Duodenal mucosa (tissue), 2 donors: ENCODE results near the gene CCR8.
"Not testable (repeated sequence)": the region's sequence is repeated elsewhere in the genome, so short reads cannot be mapped to it uniquely, and the experiment has no call there.

Experiments
- H3K27ac ChIP-seq: one replicate; pipeline ENCODE4 v1.7.0; 2013; ENCODE audit warnings: low read depth, low read length
- H3K27me3 ChIP-seq, 2 donors: one replicate each; pipeline ENCODE4 v1.7.0; 2013; ENCODE audit warnings: low read length in 2 of 2, control low read depth in 1 of 2; ENCODE audit not compliant: insufficient read depth in 2 of 2, control insufficient read depth in 1 of 2
- H3K36me3 ChIP-seq, 2 donors: one replicate each; pipeline ENCODE4 v1.7.0; 2013; ENCODE audit warnings: low read length in 2 of 2, control low read depth in 1 of 2; ENCODE audit not compliant: insufficient read depth in 2 of 2, control insufficient read depth in 1 of 2
- H3K4me1 ChIP-seq, 2 donors: one replicate each; pipeline ENCODE4 v1.7.0; 2013; ENCODE audit warnings: low read length in 2 of 2, control low read depth in 1 of 2; ENCODE audit not compliant: insufficient read depth in 2 of 2, control insufficient read depth in 1 of 2
- H3K4me3 ChIP-seq, 2 donors: one replicate each; pipeline ENCODE4 v1.7.0; 2013; ENCODE audit warnings: low read length in 2 of 2, low read depth in 1 of 2
- H3K9ac ChIP-seq, 2 donors: one replicate each; pipeline ENCODE4 v1.7.0; 2013; ENCODE audit warnings: low read length in 2 of 2, low read depth in 1 of 2
- H3K9me3 ChIP-seq, 2 donors: one replicate each; pipeline ENCODE4 v1.7.0; 2013; ENCODE audit warnings: low read length in 2 of 2, control low read depth in 1 of 2; ENCODE audit not compliant: control insufficient read depth in 1 of 2

The CCR8 gene

DNA sequence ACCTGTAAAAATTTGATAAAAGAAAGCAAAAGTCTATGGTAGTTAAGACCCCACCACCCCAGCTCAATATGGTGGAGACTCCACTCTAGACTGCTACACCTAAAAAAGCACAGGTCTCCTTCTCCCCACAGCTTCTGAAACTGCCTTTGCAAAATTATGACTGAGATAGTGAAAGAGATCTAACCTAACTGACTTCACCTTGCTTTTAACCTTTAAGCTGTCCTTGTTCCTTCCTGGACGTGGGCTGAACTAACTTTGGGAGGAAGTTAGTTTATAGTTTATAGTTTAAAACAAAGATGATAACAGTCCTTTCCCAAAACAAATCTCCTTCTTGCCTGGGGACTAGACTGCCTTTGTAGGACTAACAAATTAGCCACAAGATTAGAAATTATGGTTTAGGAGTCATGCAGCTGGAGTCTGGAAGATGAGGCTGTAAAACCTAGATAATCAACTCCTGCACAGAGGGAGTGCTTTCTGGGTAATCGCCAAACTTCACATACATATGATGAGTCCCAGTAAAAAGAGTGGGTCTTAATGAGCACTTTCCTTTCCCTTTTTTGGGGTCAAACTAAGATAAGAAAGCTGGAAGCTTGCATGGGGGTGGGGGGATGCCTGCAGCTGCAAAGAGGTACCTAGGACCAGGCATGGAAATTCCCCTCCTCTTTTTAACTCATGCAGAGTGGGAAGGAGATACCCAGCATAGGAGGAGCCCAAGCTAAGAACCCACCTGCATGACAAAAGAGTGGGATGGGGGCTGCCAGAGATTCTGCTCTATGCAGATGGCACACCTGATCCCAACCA, 17.5 kb downstream of the CCR8 start:
- peaks cover 10 to 15% of the 10 kb centered on the region in 2 donors for H3K4me1 ChIP-seq
- no peaks in the 10 kb centered on the region for H3K9me3 ChIP-seq
- H3K36me3 ChIP-seq: no peaks in the 10 kb centered on the region
- H3K27ac ChIP-seq: no peak overlapping the region
- no peak overlapping the region for H3K9ac ChIP-seq
- no peak overlapping the region for H3K4me3 ChIP-seq
- H3K27me3 ChIP-seq: no peaks in the 10 kb centered on the region

DNA sequence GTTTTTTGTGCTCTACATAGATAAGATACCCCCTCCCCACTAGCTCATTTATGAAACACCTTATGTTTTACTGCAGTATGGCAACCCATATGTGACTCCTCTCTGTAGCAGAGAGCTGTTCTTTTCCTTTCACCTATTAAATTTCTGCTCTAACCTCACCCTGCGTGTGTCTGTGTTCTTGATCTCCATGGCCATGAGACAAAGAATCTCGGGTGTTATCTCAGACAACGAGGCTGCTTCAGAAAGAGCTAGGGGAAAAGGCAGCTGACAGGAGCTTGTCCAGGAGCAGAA, 18.0 kb downstream of the CCR8 start:
- Histone ChIP-seq H3K27me3 (no peaks in the 10 kb centered on the region), H3K9me3 (no peaks in the 10 kb centered on the region), H3K4me1 (peaks cover 10 to 15% of the 10 kb centered on the region in 2 donors), H3K27ac (no peak overlapping the region), H3K9ac (no peak overlapping the region), H3K4me3 (no peak overlapping the region), H3K36me3 (no peaks in the 10 kb centered on the region)

DNA sequence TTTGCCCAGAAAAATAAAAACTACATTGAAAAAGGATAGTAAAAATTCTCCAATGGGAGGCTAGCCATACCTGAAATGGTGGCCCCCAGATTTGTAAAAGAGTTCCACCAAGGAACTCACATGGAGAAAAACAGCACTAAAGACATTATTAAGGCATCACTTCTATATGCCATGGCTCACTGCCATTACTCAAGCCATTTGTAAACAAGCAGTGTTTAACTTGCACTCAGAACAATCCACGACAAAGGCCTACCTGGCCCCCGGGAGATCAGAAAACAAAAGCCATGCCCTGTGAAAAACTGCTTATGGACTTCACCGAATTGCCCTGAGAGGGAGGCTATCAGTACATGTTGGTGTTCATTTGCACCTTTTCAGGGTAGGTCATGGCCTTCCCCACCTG, 19.6 kb downstream of the CCR8 start:
- no peak overlapping the region for H3K4me3 ChIP-seq
- no peak overlapping the region for H3K9ac ChIP-seq
- H3K4me1 ChIP-seq: peaks cover 4 to 10% of the 10 kb centered on the region in 2 donors
- no peaks in the 10 kb centered on the region for H3K27me3 ChIP-seq
- H3K36me3 ChIP-seq: no peaks in the 10 kb centered on the region
- no peak overlapping the region for H3K27ac ChIP-seq
- no peaks in the 10 kb centered on the region for H3K9me3 ChIP-seq

DNA sequence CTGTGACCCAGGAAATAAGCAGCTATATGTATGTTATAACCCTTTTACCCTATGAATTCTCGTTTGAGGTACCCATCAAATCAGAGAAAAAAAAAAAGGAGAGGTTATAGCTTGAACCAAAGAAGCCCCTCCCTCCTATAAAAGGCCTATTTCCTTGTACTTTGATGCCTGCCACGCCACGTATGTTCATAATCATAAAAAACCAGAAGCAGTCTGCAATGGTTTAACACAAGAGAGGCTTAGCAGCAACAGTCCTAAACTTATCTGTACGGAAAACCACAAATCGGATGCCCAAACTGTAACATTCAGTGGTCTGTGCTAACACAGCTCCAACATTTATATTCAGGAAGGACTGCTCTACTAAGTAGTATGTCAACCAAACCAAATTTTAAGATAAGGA, 21.2 kb downstream of the CCR8 start:
- H3K27me3 ChIP-seq: no peaks in the 10 kb centered on the region
- H3K4me3 ChIP-seq: no peak overlapping the region
- no peaks in the 10 kb centered on the region for H3K36me3 ChIP-seq
- no peak overlapping the region for H3K9ac ChIP-seq
- H3K4me1 ChIP-seq: peaks cover 4 to 10% of the 10 kb centered on the region in 2 donors
- H3K27ac ChIP-seq: no peak overlapping the region
- H3K9me3 ChIP-seq: no peaks in the 10 kb centered on the region

DNA sequence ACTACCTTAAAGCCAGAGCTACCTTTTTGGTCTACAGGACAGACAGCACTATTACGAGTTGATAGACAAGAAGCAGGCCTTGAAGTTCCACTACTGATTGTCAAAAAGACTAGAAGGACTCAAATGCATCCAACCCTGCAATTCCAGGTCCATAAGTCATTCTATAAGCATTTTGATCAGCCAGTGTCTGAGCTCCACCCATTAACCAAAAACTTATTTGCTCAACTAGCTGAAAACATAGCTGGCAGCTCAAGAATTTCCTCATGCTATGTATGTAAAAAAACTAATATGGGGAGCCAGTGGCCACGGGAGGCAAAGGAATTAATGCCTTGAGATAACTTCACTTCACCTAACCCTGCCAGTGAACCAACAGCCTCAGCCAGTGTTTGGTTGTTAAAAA, 21.6 kb downstream of the CCR8 start:
- H3K36me3 ChIP-seq, H3K9me3 ChIP-seq, H3K27ac ChIP-seq, H3K4me1 ChIP-seq, H3K9ac ChIP-seq, H3K27me3 ChIP-seq, H3K4me3 ChIP-seq: not testable (repeated sequence)

DNA sequence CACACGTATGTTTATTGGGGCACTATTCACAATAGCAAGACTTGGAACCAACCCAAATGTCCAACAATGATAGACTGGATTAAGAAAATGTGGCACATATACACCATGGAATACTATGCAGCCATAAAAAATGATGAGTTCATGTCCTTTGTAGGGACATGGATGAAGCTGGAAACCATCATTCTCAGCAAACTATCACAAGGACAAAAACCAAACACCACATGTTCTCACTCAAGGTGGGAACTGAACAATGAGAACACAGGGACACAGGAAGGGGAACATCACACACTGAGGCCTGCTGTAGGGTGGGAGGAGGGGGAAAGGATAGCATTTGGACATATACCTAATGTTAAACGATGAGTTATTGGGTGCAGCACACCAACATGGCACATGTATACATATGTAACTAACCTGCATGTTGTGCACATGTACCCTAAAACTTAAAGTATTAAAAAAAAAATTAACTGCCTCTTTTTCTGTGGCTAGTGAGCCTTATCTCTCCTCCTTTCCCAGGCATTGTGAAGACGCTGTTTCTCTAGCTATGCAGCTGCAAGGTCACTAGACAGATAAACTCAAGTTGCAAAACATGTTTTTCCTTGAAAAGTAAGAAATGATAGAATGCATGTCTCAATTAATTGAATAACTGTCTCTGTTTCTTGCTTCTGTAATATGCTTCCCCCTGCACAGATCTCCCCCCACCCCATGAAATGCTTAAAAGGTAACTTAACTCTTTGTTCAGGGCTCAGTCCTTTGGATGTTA, 23.8 kb downstream of the CCR8 start:
- not testable (repeated sequence) for H3K4me1 ChIP-seq

DNA sequence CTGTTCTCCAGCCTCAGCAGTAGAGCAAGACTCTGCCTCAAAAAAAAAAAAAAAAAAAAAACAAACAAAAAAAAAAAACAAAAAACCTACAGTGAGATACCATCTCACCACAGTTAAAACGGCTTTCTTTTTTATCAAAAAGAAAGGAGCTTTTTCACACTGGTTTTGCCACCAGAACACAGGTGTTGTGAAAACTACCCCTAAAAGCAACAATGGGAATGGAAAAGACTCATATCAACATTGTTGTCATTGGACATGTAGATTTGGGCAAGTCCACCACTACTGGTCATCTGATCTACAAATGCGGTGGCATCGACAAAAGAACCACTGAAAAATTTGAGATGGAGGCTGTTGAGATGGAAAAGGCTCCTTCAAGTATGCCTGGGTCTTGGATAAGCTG, 28.8 kb downstream of the CCR8 start:
- Histone ChIP-seq H3K36me3 (no peaks in the 10 kb centered on the region), H3K27me3 (no peaks in the 10 kb centered on the region), H3K4me1 (no peaks in the 10 kb centered on the region), H3K4me3 (no peak overlapping the region), H3K9me3 (no peaks in the 10 kb centered on the region), H3K27ac (no peak overlapping the region), H3K9ac (no peak overlapping the region)

More for the DNA sequence above, 23.8 kb downstream of the CCR8 start:
- H3K9ac ChIP-seq, H3K36me3 ChIP-seq, H3K27ac ChIP-seq, H3K4me3 ChIP-seq, H3K9me3 ChIP-seq, H3K27me3 ChIP-seq: not testable (repeated sequence)

DNA sequence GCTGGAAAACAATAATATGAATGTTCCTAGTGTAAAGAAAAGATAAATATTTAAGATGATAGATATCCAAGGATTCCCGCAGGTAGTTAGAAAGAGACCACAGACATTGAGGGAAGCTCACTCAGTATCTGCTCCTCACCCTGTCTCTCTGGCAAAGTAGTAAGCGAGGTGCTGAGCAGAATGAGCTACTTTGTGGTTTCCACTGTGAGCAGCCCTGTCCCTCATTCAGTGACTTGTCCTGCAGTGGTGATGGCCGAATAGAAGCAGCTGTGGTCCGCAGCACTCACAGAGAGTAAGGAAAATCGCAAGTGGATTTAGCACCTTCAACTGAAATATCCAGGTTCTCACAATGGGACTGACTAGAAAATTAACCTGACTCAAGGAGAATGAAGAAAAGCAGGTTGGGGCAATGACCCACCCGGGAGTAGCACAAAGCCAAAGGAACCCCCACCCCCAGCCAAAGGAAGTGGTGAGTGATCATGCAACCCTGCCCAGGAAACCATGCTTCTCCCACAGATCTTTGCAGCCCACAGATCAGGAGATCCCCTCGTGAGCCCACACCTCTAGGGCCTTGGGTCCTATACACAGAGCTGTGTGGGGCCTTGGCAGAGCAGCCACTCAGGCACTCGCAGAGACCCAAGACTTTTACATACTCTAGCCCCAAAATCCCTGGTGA, 31.9 kb downstream of the CCR8 start:
- Histone ChIP-seq H3K4me1 (no peaks in the 10 kb centered on the region), H3K27me3 (no peaks in the 10 kb centered on the region), H3K36me3 (no peaks in the 10 kb centered on the region), H3K9ac (no peak overlapping the region), H3K9me3 (no peaks in the 10 kb centered on the region), H3K27ac (no peak overlapping the region), H3K4me3 (no peak overlapping the region)

DNA sequence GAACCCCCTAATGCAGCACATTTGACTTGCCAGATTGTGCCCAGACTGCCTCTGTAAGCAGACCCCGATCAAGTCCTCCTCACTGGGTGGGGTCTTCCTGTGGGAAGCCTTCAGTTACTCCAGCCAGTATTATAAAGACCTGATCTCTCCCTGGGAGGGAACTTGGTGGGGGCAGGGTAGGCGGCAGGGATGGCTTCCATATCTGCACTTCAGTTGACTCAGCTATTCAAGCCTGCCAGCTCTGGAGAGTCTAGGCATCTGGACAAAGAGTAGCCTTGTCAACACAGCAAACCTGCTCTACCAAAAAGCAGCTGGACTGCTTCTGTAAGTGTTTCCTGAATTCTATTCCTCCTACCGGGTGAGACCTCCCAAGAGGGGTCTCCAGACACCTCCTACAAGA, 32.7 kb downstream of the CCR8 start:
- no peak overlapping the region for H3K9ac ChIP-seq
- H3K36me3 ChIP-seq: no peaks in the 10 kb centered on the region
- no peak overlapping the region for H3K27ac ChIP-seq
- no peaks in the 10 kb centered on the region for H3K27me3 ChIP-seq
- no peak overlapping the region for H3K4me3 ChIP-seq
- no peaks in the 10 kb centered on the region for H3K9me3 ChIP-seq
- no peaks in the 10 kb centered on the region for H3K4me1 ChIP-seq

DNA sequence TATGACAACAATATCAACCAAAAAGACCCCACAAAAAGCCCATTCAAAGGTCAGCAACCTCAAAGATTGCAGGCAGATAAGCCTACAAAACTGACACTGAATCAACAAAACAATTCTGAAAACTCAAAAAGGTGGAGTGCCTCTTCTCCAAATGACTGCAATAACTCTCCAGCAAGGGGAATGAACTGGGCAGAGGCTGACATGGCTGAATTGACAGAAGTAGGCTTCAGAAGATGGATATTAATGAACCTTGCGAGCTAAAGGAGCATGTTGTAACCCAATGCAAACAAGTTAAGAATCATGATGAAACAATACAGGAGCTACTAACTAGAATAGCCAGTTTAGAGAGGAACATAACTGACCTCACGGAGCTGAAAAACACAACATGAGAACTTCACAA, 33.3 kb downstream of the CCR8 start:
- Histone ChIP-seq H3K9ac (no peak overlapping the region), H3K27ac (no peak overlapping the region), H3K4me3 (no peak overlapping the region), H3K36me3 (no peaks in the 10 kb centered on the region), H3K4me1 (no peaks in the 10 kb centered on the region), H3K27me3 (no peaks in the 10 kb centered on the region), H3K9me3 (no peaks in the 10 kb centered on the region)
